ENCODE results near the gene HRH2.

DNA sequence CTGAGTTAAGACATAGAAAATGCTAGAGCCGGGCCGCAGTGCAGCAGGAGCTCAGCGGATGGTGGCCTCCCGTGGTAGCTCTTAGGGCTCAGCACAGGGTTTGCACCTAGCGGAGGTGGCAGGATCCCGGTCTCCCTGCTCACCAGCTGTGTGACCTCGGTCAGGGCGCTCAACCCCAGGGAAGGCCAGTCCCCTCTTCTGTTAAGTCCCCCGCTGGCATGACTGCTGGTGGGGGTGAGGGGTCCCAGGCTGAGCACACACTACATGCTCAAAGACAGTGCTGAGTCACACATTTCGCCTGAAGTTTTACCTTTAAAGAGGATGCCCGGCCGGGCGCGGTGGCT is 39.0 kb downstream of the HRH2 start:
- TF ChIP-seq, protein P1, sequence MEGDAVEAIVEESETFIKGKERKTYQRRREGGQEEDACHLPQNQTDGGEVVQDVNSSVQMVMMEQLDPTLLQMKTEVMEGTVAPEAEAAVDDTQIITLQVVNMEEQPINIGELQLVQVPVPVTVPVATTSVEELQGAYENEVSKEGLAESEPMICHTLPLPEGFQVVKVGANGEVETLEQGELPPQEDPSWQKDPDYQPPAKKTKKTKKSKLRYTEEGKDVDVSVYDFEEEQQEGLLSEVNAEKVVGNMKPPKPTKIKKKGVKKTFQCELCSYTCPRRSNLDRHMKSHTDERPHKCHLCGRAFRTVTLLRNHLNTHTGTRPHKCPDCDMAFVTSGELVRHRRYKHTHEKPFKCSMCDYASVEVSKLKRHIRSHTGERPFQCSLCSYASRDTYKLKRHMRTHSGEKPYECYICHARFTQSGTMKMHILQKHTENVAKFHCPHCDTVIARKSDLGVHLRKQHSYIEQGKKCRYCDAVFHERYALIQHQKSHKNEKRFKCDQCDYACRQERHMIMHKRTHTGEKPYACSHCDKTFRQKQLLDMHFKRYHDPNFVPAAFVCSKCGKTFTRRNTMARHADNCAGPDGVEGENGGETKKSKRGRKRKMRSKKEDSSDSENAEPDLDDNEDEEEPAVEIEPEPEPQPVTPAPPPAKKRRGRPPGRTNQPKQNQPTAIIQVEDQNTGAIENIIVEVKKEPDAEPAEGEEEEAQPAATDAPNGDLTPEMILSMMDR (IDR thresholded peaks at IDR 0.05; ENCODE audit: low read length) = no peak; the same call in 1 of the 2 replicates
- no peak for TF ChIP-seq EZH2 (IDR thresholded peaks at IDR 0.05; ENCODE audit: borderline replicate concordance, low read length)

All from OCI-LY1 (cell line).